ENCODE measurements around the gene PALD1.

The PALD1 gene

GRCh38 chr10:70513848-70514309 is 35.3 kb downstream of the PALD1 start:
- Histone ChIP-seq H3K9ac (no peak overlapping the region), H2AFZ (ENCODE audit: low read depth) (no peak overlapping the region), H3K36me3 (ENCODE audit: insufficient read depth) (no peaks in the 10 kb centered on the region), H3K79me2 (ENCODE audit: insufficient read depth, low read depth) (no peaks in the 10 kb centered on the region), H3K27ac (no peak overlapping the region), H3K27me3 (ENCODE audit: insufficient read depth, low read depth) (peaks cover 2% of the 10 kb centered on the region; the same call in 1 of the 2 replicates), H3K4me3 (IDR thresholded peaks at IDR 0.05; ENCODE audit: insufficient read depth, low read depth, low read length) (no peak overlapping the region), H4K20me1 (ENCODE audit: insufficient read depth) (no peaks in the 10 kb centered on the region), H3K4me2 (no peak overlapping the region), H3K4me1 (ENCODE audit: low read depth, poor library complexity, severe bottlenecking) (peaks cover 8% of the 10 kb centered on the region)
- TF ChIP-seq CTCF (conservative IDR thresholded peaks at IDR 0.05; ENCODE audit: low read depth, low read length): no peak

- no peak overlapping the region for H3K4me3 ChIP-seq (IDR thresholded peaks at IDR 0.05; ENCODE audit: insufficient read depth, low read depth, low read length)
- peaks cover 8% of the 10 kb centered on the region for H3K4me1 ChIP-seq (ENCODE audit: low read depth, poor library complexity, severe bottlenecking)
- H3K36me3 ChIP-seq (ENCODE audit: insufficient read depth): no peaks in the 10 kb centered on the region
- no peaks in the 10 kb centered on the region for H4K20me1 ChIP-seq (ENCODE audit: insufficient read depth)
- H3K9ac ChIP-seq: no peak overlapping the region
- H2AFZ ChIP-seq (ENCODE audit: low read depth): no peak overlapping the region
- no peak for TF ChIP-seq CTCF (conservative IDR thresholded peaks at IDR 0.05; ENCODE audit: low read depth, low read length)
- H3K27me3 ChIP-seq (ENCODE audit: insufficient read depth, low read depth): peaks cover 2% of the 10 kb centered on the region; the same call in 1 of the 2 replicates
- H3K4me2 ChIP-seq: no peak overlapping the region
- no peak overlapping the region for H3K27ac ChIP-seq
- no peaks in the 10 kb centered on the region for H3K79me2 ChIP-seq (ENCODE audit: insufficient read depth, low read depth)
These were observed 36.0 kb downstream of the PALD1 start for GRCh38 chr10:70514591-70514990.

GRCh38 chr10:70515035-70515667 is 36.6 kb downstream of the PALD1 start:
- Histone ChIP-seq H3K9ac (no peak overlapping the region), H3K4me1 (ENCODE audit: low read depth, poor library complexity, severe bottlenecking) (peaks cover 8% of the 10 kb centered on the region), H3K4me3 (IDR thresholded peaks at IDR 0.05; ENCODE audit: insufficient read depth, low read depth, low read length) (no peak overlapping the region), H4K20me1 (ENCODE audit: insufficient read depth) (no peaks in the 10 kb centered on the region), H3K27ac (no peak overlapping the region), H2AFZ (ENCODE audit: low read depth) (no peak overlapping the region), H3K36me3 (ENCODE audit: insufficient read depth) (no peaks in the 10 kb centered on the region), H3K4me2 (no peak overlapping the region), H3K27me3 (ENCODE audit: insufficient read depth, low read depth) (peaks cover 2% of the 10 kb centered on the region; the same call in 1 of the 2 replicates), H3K79me2 (ENCODE audit: insufficient read depth, low read depth) (no peaks in the 10 kb centered on the region)
- no peak for TF ChIP-seq CTCF (conservative IDR thresholded peaks at IDR 0.05; ENCODE audit: low read depth, low read length)

GRCh38 chr10:70518695-70519094 is 40.1 kb downstream of the PALD1 start:
- H3K9ac ChIP-seq: no peak overlapping the region
- no peak overlapping the region for H3K4me3 ChIP-seq (IDR thresholded peaks at IDR 0.05; ENCODE audit: insufficient read depth, low read depth, low read length)
- no peaks in the 10 kb centered on the region for H3K36me3 ChIP-seq (ENCODE audit: insufficient read depth)
- no peak overlapping the region for H2AFZ ChIP-seq (ENCODE audit: low read depth)
- H4K20me1 ChIP-seq (ENCODE audit: insufficient read depth): no peaks in the 10 kb centered on the region
- no peak overlapping the region for H3K4me2 ChIP-seq
- H3K27ac ChIP-seq: no peak overlapping the region
- H3K27me3 ChIP-seq (ENCODE audit: insufficient read depth, low read depth): peaks cover under 1% of the 10 kb centered on the region; the same call in 1 of the 2 replicates
- peaks cover 4% of the 10 kb centered on the region for H3K4me1 ChIP-seq (ENCODE audit: low read depth, poor library complexity, severe bottlenecking)
- no peak for TF ChIP-seq CTCF (conservative IDR thresholded peaks at IDR 0.05; ENCODE audit: low read depth, low read length)
- no peaks in the 10 kb centered on the region for H3K79me2 ChIP-seq (ENCODE audit: insufficient read depth, low read depth)

Data from KMS-11 (cell line).